Measurements from ENCODE around the gene BSND.

Gene BSND

GRCh38 chr1:54986025-54986424 is 12.7 kb upstream of the BSND start:
- Histone ChIP-seq H3K27ac (ENCODE audit: extremely low read depth, low read depth, low read length) (no peak overlapping the region), H3K36me3 (ENCODE audit: control insufficient read depth in 2 of 2, insufficient read depth in 1 of 2, low read length in 2 of 2) (no peaks in the 10 kb centered on the region), H3K4me3 (ENCODE audit: low read depth, low read length) (no peak overlapping the region), H3K4me1 (ENCODE audit: control insufficient read depth, insufficient read depth, low read length) (peaks cover 5% of the 10 kb centered on the region; the same call in 1 of the 2 replicates), H3K9me3 (ENCODE audit: control insufficient read depth, insufficient read depth, low read depth, low read length) (no peaks in the 10 kb centered on the region)
- no peak for TF ChIP-seq SP3 (tag by site-specific recombination; IDR thresholded peaks at IDR 0.05)
- no peak for TF ChIP-seq ZNF148 (tag by site-specific recombination; IDR thresholded peaks at IDR 0.05; ENCODE audit: borderline replicate concordance)
- no peak for TF ChIP-seq ZNF23 (tag by site-specific recombination; IDR thresholded peaks at IDR 0.05; ENCODE audit: borderline replicate concordance)
- TF ChIP-seq ZBTB10 (tag by site-specific recombination; IDR thresholded peaks at IDR 0.05), result no peak
- no peak for TF ChIP-seq ELK4 (IDR thresholded peaks at IDR 0.05; ENCODE audit: borderline replicate concordance, low read depth, low read length)
- TF ChIP-seq ZFHX2 (tag by site-specific recombination; conservative IDR thresholded peaks at IDR 0.05), result no peak
- TF ChIP-seq ZIC2 (tag by site-specific recombination; IDR thresholded peaks at IDR 0.05), result no peak
- no peak for TF ChIP-seq ZNF664 (tag by site-specific recombination; IDR thresholded peaks at IDR 0.05)
- no peak for TF ChIP-seq ZNF354C (tag by site-specific recombination; IDR thresholded peaks at IDR 0.05; ENCODE audit: borderline replicate concordance, low read depth)
- TF ChIP-seq REPIN1 (tag by site-specific recombination; IDR thresholded peaks at IDR 0.05; ENCODE audit: low read depth), result no peak
- no peak for TF ChIP-seq ZNF529 (tag by site-specific recombination; IDR thresholded peaks at IDR 0.05; ENCODE audit: insufficient replicate concordance)
- TF ChIP-seq ZNF645 (tag by site-specific recombination; IDR thresholded peaks at IDR 0.05), result no peak
- no peak for TF ChIP-seq ZNF596 (tag by site-specific recombination; IDR thresholded peaks at IDR 0.05)
- no peak for TF ChIP-seq HOXD13 (CRISPR knock-in tag; IDR thresholded peaks at IDR 0.05; ENCODE audit: borderline replicate concordance)
- no peak for TF ChIP-seq ZNF701 (tag by site-specific recombination; IDR thresholded peaks at IDR 0.05)
- ChIA-PET CTCF (interaction anchor here (0.7 to 5.7 kb wide), 4 partner anchors 11 to 41 kb away, joined by 3 to 22 read pairs (median 8); no protein-coding TSS in a partner anchor), POLR2A (no interaction called here)

- CTCF ChIA-PET, result interaction anchor here (0.6 to 5.7 kb wide), 4 partner anchors 10 to 42 kb away, joined by 5 to 22 read pairs (median 8); no protein-coding TSS in a partner anchor
- no peaks in the 10 kb centered on the region for H3K9me3 ChIP-seq (ENCODE audit: control insufficient read depth, insufficient read depth, low read depth, low read length)
- no peak overlapping the region for H3K27ac ChIP-seq (ENCODE audit: extremely low read depth, low read depth, low read length)
- no peak overlapping the region for H3K4me3 ChIP-seq (ENCODE audit: low read depth, low read length)
- POLR2A ChIA-PET, result no interaction called here
- H3K4me1 ChIP-seq (ENCODE audit: control insufficient read depth, insufficient read depth, low read length), result peaks cover 5% of the 10 kb centered on the region; the same call in 1 of the 2 replicates
- H3K36me3 ChIP-seq (ENCODE audit: control insufficient read depth in 2 of 2, insufficient read depth in 1 of 2, low read length in 2 of 2), result no peaks in the 10 kb centered on the region
- TF ChIP-seq IKZF3 (tag by site-specific recombination; IDR thresholded peaks at IDR 0.05) (no peak), PRDM1 (tag by site-specific recombination; IDR thresholded peaks at IDR 0.05) (no peak), SP2 (tag by site-specific recombination; IDR thresholded peaks at IDR 0.05) (no peak), ZNF391 (tag by site-specific recombination; IDR thresholded peaks at IDR 0.05; ENCODE audit: borderline replicate concordance, low read depth) (no peak), ZNF18 (tag by site-specific recombination; IDR thresholded peaks at IDR 0.05) (no peak), ZNF518A (tag by site-specific recombination; conservative IDR thresholded peaks at IDR 0.05; ENCODE audit: low read depth) (no peak)
Measured at GRCh38 chr1:54986533-54986932, 12.2 kb upstream of the BSND start.

Data from HEK293 (cell line).